HL-60 (cell line): ENCODE results near the gene SMIM20.

Experiments used
- DNase-seq, 2 experiments: peaks; one replicate each; pipeline ENCODE4 v3.0.0-alpha.2; 2010 to 2020; ENCODE audit warnings: low read depth in 1 of 2, low spot score in 1 of 2
- H3K27ac ChIP-seq: fragments of 250-450 bp; sonication (Bioruptor Pico); replicated peaks from 2 replicates; pipeline ENCODE4 v1.5.1; 2020; ENCODE audit warnings: mild to moderate bottlenecking, moderate library complexity
- H3K27me3 ChIP-seq: fragments of 250-450 bp; sonication (Bioruptor Pico); 2 replicates; pipeline ENCODE4 v1.5.1; 2021; ENCODE audit warnings: mild to moderate bottlenecking, moderate library complexity; ENCODE audit not compliant: insufficient read depth, poor library complexity, severe bottlenecking
- H3K4me3 ChIP-seq: replicated peaks from 2 replicates; pipeline ENCODE4 v1.5.1; 2011; ENCODE audit warnings: mild to moderate bottlenecking, control low read depth, low read length; ENCODE audit not compliant: insufficient read depth
- GABPA ChIP-seq: IDR thresholded peaks from 2 replicates; pipeline ENCODE4 v1.6.1; 2012; ENCODE audit warnings: low read depth
- POLR2AphosphoS5 ChIP-seq: IDR thresholded peaks from 2 replicates; pipeline ENCODE4 v1.6.1; 2012; ENCODE audit warnings: low read depth
- REST ChIP-seq: IDR thresholded peaks from 2 replicates; pipeline ENCODE4 v1.6.1; 2012; ENCODE audit warnings: low read depth; ENCODE audit not compliant: insufficient replicate concordance
- SPI1 ChIP-seq: IDR thresholded peaks from 2 replicates; pipeline ENCODE4 v1.6.1; 2012; ENCODE audit warnings: low read depth, mild to moderate bottlenecking, borderline replicate concordance
- TF ChIP-seq, protein P1 (sequence below): IDR thresholded peaks from one replicate; pipeline ENCODE4 v1.5.1; 2011; ENCODE audit warnings: low read length, control low read depth, inconsistent platforms; ENCODE audit not compliant: insufficient read depth

The SMIM20 gene

DNA sequence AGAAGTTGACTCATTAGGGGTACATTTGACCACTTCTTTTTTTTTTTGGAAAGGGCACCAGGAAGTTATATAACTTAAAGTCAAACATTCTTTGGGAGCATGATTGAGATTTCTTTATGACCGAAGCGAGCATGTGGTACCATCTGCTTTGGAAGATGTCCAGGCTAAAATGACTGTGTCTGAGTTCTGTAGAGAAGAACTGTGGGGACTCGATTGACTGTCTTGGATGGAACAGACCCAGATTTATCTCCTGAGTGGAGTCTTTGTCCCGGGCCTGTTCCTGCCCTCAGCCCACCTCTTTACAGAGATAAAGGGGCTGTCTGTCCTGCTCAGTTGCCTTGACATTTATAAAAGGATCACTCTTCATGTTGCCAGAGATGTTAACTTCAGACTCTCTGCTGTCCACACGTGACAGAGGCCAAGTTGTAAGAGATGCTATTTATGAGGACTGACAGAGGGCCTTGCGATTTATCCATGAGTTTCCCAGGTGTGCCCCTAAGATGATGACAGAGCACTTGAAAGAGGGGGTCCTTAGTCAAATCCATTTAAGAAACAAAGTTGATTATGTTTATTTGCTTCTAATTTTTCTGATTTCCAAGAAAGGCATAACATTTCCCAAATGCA, 16.8 kb downstream of the SMIM20 start:
- H3K27ac ChIP-seq = no peak overlapping the region
- TF ChIP-seq, protein P1, sequence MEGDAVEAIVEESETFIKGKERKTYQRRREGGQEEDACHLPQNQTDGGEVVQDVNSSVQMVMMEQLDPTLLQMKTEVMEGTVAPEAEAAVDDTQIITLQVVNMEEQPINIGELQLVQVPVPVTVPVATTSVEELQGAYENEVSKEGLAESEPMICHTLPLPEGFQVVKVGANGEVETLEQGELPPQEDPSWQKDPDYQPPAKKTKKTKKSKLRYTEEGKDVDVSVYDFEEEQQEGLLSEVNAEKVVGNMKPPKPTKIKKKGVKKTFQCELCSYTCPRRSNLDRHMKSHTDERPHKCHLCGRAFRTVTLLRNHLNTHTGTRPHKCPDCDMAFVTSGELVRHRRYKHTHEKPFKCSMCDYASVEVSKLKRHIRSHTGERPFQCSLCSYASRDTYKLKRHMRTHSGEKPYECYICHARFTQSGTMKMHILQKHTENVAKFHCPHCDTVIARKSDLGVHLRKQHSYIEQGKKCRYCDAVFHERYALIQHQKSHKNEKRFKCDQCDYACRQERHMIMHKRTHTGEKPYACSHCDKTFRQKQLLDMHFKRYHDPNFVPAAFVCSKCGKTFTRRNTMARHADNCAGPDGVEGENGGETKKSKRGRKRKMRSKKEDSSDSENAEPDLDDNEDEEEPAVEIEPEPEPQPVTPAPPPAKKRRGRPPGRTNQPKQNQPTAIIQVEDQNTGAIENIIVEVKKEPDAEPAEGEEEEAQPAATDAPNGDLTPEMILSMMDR = no peak
- TF ChIP-seq POLR2AphosphoS5 (no peak), GABPA (no peak), SPI1 (no peak), REST (no peak)
- H3K27me3 ChIP-seq = no peaks in the 10 kb centered on the region
- H3K4me3 ChIP-seq = no peak overlapping the region
- DNase-seq = no peak

GRCh38 chr4:25936696-25937095, 22.7 kb downstream of the SMIM20 start:
- TF ChIP-seq GABPA (no peak), REST (no peak), SPI1 (no peak), POLR2AphosphoS5 (no peak)
- TF ChIP-seq, protein P1 = no peak
- Histone ChIP-seq H3K27me3 (no peaks in the 10 kb centered on the region), H3K4me3 (no peak overlapping the region), H3K27ac (no peak overlapping the region)
- DNase-seq = no peak

DNA sequence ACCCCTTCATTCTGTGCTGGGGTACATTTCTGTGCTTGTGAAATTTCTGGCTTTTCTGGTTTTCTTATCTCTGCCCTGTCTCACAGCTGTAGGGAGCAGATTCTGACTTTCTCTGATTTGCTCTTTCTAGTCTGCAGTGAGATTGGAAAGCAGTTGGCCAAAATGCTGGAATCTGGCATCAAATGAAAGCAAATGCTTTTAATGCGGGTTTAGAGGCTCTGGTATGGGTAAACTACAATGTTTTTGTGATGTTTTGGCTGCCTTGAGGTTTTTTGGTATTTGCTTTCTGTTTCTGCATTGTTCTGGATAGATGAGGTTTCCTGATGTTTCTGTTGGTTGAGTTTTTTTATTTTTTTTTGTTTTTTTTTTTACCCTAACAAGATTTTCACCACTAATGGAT, 23.8 kb downstream of the SMIM20 start:
- Histone ChIP-seq H3K27ac (no peak overlapping the region), H3K27me3 (no peaks in the 10 kb centered on the region), H3K4me3 (no peak overlapping the region)
- TF ChIP-seq POLR2AphosphoS5 (no peak), SPI1 (no peak), GABPA (no peak)
- TF ChIP-seq, protein P1 = no peak
- no peak for DNase-seq

DNA sequence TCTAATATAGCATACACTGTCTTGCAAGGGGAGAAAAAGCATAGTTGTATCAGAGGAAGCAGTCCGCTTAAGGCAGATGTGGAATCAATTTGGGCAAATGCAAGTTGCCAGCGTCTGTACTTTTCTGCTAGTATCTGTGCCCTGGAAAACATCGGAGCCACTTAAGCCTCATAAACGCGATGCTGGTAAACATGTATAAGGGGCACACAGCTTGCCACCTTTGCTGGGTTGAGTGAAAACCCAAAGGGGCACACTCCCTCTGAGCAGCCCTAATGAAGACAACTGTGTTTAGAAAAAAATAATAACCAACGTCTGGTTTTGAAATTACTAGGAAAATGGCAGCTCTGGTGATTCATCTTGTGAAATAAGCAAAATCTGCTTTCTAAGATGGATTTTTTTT, 24.3 kb downstream of the SMIM20 start:
- Histone ChIP-seq H3K27me3 (no peaks in the 10 kb centered on the region), H3K27ac (no peak overlapping the region), H3K4me3 (no peak overlapping the region)
- DNase-seq = no peak
- TF ChIP-seq GABPA = no peak
- TF ChIP-seq, protein P1 = no peak
